HG03060 (cell line): ENCODE results near the gene GRAP2.
"Not testable (repeated sequence)": the region's sequence is repeated elsewhere in the genome, so short reads cannot be mapped to it uniquely, and the experiment has no call there.

Experiments
- ATAC-seq: cut with Tn5 transposase; IDR thresholded peaks from one replicate; pipeline ENCODE4 v1.9.1; 2021; ENCODE audit warnings: low read depth, moderate number of reproducible peaks; ENCODE audit not compliant: unreplicated experiment

Gene GRAP2

DNA sequence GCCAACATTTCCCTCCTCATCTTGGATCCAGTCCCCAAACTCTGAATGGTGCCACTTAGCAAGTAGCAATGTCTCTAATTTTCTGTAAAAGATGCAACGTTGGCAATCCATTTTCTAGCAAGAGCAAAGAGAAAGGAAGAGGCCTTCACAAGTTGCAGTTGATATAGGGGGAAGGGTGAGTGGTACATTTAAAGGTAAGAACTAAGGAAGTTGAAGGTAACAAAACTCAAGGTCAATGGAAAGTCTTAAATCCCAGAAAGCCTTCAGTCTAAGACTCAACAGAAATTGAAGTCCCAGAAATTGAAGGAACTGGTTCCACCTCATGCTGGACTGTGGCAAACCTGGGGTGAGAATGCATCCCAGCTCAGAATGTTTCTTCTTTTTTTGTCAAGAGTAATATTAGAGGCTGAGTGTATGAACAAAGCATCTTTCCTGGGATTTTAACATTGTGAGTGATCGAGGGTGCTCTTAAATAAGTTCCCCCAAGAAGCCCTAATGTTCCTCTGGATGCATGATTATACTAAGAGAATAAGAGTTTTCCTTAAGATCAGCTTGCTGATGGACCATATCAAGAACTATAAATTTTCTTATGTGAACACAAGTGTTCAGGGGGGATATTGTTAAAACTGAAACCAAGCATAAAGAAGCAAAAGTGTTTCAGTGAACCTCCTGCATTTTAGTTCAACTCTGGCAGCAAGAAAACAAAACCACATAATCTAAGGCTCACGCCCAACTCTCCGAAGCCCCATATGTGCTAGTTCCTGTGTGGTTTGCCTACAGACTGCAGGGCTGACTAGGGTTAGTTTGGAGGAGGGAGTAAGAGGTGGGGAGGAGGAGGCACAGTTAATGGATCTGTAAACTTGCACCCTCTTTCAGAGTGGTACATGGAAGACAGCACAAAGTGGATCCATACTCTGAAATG lies at the start of gene GRAP2:
GRAP2 (plus strand) TSS at position 779 of the 922 bp plus-strand sequence. CDS start 46,023 bp downstream, outside the sequence.
- ATAC-seq: no peak

GRCh38 chr22:39851606-39852315 lies 49.1 kb upstream of the GRAP2 start:
- no peak for ATAC-seq

DNA sequence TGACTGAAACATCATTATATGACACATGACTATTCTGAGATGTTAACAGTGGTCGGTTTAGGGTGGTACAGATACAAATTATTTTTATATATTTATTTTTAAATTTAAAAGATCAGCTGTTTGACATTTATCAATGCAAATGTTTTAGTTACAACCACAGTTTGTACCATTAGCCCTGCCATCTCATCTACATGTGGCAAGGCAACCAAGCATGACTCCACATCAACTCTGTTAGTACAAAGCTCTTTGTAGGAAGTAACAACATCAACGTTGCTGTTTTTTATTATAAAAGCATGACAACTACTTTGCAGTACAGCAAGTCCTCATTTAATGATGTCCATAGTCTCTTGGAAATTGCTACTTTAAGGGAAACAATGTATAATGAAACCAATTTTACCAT lies 48.1 kb upstream of the GRAP2 start:
- no peak for ATAC-seq

DNA sequence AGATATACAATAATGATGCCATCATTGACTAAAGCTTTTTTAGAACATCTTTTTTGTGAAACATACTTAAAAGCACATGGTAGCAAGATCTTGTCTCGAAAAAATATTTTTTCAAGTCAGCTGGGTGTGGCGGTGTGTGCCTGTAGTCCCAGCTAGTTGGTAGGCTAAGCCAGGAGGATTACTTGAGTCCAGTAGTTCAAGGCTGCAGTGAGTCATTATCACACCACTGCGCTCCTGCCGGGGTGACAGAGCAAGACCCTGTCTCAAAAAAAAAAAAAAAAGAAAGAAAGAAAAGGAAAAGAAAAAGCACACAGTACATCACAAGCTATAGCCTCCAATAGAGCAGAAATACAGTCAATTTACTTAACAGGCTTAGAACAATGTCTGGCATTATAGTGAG lies 44.3 kb upstream of the GRAP2 start:
- no peak for ATAC-seq

- no peak for ATAC-seq
Measured at GRCh38 chr22:39859903-39860588, 40.8 kb upstream of the GRAP2 start.

DNA sequence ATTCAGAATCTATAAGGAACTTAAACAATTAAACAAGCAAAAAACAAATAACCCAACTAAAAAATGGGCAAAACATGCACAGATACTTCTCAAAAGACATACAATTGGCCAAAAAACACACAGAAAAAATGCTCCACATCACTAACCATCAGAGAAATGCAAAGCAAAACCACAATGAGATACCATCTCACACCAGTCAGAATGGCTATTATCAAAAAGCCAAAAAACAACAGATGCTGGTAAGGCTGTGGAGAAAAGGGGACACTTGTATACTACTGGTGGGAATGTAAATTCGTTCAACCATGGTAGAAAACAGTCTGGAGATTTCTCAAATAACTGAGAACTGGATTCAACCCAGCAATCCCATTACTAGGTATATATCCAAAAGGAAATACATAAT lies 32.1 kb upstream of the GRAP2 start:
- no peak for ATAC-seq

GRCh38 chr22:39869797-39870196 lies 31.1 kb upstream of the GRAP2 start:
- ATAC-seq: not testable (repeated sequence)

DNA sequence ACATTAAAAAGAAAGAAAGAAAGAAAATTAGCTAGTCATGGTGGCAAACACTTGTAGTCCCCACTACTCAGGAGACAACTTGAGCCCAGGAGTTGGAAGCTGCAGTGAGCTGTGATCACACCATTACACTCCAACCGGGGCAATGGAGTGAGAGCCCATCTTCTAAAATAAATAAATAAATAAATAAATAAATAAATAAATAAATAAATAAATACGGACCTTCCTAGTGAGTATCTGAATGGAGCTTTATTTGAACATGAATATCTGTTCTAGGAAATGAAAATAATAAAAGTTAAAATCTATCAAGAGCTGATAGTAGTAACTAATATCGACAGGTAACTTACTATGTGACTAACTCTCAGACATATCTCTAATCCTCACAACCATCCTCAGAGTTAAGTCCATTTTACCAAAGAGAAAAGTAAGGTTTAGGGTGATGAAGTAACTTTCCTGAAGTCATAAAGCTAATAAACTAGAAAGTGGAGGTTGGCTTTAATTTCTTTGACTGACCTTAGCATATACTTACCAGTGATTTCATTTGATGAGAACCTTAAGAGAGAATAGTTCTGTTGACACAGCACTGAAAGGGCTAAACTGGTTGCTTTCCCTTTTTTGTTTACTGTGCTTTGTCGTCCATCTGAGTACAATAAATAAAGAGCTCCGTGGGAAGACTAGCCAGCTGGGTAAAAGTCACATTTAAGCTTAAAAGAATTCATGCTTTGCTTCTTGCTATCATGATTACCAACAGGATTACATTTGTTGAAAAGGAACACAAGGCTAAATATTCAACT lies 29.7 kb upstream of the GRAP2 start:
- ATAC-seq: no peak

- ATAC-seq: no peak
Measured at GRCh38 chr22:39872548-39872947, 28.3 kb upstream of the GRAP2 start.

GRCh38 chr22:39873965-39874364 lies 26.9 kb upstream of the GRAP2 start:
- no peak for ATAC-seq

DNA sequence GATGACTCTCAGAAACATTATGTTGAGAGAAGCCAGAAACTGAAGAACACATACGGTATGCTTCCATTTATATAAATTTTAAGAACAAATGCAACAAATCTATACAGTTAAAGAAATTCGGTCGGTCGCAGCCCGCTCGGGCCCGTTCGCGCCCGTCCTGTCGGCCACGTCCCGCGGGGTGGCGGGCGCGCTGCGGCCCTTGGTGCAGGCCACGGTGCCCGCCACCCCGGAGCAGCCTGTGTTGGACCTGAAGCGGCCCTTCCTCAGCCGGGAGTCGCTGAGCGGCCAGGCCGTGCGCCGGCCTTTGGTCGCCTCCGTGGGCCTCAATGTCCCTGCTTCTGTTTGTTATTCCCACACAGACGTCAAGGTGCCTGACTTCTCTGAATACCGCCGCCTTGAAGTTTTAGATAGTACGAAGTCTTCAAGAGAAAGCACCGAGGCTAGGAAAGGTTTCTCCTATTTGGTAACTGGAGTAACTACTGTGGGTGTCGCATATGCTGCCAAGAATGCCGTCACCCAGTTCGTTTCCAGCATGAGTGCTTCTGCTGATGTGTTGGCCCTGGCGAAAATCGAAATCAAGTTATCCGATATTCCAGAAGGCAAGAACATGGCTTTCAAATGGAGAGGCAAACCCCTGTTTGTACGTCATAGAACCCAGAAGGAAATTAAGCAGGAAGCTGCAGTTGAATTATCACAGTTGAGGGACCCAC lies 25.6 kb upstream of the GRAP2 start:
- ATAC-seq: not testable (repeated sequence)

GRCh38 chr22:39877079-39877845 lies 23.6 kb upstream of the GRAP2 start:
- no peak for ATAC-seq

DNA sequence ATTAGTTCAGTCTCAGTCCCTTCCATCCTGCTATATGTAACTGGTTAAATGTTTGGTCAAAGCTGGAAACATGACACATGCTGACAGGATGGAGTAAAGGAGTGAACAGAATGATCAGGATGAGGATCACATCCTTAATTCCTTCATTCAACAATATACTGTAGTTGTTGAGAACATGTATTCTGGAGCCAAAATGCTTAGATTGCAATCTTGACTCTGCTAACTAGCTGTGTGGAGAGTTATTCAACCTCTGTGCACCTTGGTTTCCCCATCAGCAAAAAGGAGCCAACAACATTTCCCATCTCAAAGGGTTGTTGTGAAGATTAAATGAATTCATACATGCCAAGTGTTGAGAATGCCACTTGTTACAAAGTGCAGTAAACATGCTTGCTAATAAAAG lies 20.2 kb upstream of the GRAP2 start:
- no peak for ATAC-seq

DNA sequence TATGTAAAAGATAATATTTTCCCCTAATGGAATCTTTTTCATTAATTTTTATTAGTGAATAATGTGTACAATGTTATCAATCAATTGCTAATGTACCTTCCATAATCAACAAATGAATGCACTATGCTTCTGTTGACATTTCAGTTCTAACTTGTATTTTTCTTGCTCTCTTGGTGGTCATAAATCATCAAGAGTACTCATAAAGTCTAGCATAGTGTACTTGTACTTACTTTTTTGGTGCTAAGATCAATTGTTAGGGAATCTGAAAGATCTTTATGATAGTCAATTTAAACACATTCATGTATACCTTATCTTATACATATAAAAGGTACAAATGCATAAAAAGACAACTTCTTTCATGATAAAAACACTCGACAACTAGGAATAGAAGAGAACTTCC lies 17.8 kb upstream of the GRAP2 start:
- no peak for ATAC-seq

DNA sequence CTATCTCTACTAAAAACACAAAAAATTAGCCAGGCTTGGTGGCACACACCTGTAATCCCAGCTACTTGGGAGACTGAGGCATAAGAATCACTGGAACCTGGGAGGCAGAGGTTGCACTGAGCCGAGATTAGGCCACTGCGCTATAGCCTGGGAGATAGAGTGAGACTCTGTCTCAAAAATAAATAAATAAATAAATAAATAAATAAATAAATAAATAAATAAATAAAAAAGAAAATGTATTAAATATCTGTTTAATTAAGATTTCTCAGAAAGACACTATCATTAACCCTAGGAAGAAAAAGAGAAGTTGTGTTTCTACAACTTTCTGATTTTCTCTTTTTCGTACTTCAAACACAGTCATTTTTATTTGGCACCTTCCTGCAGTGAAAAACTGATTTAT lies 11.0 kb upstream of the GRAP2 start:
- ATAC-seq: not testable (repeated sequence)

- ATAC-seq: no peak
Measured at GRCh38 chr22:39893526-39893925, 7.4 kb upstream of the GRAP2 start, which contains the start of gene ENTHD1. Gene ENTHD1 (minus strand): TSS chr22:39893760. CDS start chr22:39887748, 6,012 bp downstream.

GRCh38 chr22:39894554-39895092 lies 6.3 kb upstream of the GRAP2 start:
- ATAC-seq: no peak

- ATAC-seq: no peak
Measured at GRCh38 chr22:39895682-39896081, 5.2 kb upstream of the GRAP2 start.
